GM21529 (cell line): ENCODE results near the gene APOH.
"Not testable (repeated sequence)": the region's sequence is repeated elsewhere in the genome, so short reads cannot be mapped to it uniquely, and the experiment has no call there.

ENCODE experiments used
- ATAC-seq: cut with Tn5 transposase; IDR thresholded peaks from one replicate; pipeline ENCODE4 v1.9.1; 2021; ENCODE audit not compliant: unreplicated experiment

The APOH gene, protein sequence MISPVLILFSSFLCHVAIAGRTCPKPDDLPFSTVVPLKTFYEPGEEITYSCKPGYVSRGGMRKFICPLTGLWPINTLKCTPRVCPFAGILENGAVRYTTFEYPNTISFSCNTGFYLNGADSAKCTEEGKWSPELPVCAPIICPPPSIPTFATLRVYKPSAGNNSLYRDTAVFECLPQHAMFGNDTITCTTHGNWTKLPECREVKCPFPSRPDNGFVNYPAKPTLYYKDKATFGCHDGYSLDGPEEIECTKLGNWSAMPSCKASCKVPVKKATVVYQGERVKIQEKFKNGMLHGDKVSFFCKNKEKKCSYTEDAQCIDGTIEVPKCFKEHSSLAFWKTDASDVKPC

DNA sequence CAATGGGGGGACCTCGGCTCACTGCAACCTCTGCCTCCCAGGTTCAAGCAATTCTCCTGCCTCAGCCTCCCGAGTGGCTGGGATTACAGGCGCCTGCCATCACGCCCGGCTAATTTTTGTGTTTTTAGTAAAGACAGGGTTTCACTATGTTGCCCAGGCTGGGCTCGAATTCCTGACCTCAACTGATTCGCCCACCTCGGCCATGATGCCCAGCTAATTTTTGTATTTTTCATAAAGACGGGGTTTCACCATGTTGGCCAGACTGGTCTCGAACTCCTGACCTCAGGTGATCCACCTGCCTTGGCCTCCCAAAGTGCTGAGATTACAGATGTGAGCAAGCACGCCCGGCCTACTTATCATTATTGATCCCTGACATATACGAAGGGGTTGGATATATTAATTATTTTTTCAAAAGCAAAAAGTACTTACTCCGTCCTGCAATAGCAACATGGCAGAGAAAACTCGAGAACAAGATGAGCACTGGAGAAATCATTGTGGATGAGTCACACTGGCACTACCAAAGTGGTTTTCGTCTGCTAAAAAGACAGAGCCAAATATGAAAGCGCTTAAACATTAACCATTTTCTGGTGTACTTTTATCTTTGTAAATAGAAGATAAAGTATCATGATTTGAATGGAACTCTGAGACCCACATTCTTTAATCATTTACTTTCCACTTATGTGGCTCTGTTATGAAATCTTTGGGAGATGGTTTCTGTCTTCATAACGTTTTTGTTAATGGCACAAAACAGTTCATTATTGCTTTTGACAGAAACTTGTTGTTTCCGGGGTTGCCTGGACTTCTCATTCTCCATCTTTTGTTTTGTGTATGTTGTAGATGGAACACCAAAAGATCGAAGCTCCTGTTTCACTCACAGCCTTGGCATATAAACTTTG lies at the start of gene APOH:
Gene APOH (minus strand): TSS at position 529 of the 896 bp plus-strand sequence. CDS start 36 bp downstream, at position 493.
- ATAC-seq: no peak

DNA sequence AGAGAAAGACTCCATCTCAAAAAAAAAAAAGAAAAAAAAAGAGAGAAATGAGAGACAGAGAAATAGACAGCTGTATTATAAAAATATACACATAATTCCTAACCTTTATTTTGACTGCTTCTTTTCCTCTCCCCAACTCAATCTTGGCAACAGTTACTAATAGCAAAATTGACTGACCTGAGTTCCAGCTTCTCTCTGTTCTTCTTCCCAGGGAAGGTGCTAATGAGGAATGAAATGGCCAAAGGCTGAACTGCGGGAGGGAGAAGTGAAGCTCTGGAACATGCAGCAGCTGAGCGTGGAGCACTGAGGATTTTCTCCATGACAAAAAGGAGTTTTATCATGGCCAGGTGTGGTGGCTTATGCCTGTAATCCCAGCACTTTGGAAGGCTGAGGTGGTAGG lies 48.0 kb upstream of the APOH start:
- ATAC-seq: no peak

DNA sequence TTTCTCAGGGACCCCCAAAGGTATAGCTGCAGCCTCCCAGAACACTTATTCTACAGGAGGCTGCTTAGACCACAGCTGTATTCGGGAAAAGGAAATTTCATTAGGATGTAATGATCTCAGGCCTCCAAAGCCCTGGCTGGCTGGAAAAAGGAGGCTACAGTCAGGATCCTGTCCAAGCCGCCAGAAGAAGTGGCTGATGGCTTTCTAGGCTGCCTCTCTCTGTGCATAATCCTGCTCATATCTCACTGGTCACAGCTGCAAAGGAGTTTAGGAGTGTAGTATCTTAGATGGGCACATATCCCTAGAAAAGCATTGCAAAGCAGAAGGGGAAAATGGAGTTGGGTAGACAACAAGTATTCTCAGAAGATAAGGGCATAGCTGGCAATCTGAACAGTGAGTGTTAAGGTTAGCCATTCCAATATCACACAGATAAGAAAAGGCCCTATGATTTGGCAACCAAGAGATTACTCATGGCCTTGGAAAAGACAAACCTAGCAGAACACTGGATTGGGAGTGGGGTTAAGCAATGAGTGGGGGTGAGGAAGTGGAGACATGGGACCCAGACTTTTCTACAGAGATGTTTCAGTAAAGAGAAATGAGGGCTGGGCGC lies 47.2 kb upstream of the APOH start:
- ATAC-seq: no peak

DNA sequence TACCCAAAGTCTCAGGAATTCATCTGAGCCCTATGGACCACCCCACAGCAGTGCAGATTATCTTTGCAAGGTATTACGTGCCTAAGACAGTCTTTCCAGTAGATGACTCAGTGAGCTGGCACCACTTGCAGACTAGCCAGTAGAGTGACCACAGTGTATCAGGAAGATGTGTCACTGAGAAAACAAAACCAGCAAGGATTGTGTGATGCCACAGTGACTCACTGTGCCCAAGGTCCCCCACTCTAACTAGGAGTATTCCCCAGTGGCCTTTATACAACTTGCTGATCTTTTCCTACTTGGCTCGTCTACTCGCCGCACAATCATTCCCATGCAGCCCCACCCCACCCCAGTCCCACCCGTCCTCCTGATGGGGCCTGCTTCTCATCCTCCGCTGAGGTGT lies 46.4 kb upstream of the APOH start:
- ATAC-seq: no peak

DNA sequence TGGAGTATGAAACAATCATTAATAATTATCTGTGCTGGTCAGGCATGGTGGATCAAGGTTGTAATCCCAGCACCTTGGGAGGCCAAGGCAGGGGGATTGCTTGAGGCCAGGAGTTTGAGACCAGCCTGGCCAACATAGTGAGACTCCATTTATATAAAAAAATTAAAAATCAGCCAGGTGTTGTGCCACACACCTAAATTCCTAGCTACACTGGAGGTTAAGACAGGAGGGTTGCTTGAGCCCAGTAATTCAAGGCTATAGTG lies 44.3 kb upstream of the APOH start:
- ATAC-seq: no peak

DNA sequence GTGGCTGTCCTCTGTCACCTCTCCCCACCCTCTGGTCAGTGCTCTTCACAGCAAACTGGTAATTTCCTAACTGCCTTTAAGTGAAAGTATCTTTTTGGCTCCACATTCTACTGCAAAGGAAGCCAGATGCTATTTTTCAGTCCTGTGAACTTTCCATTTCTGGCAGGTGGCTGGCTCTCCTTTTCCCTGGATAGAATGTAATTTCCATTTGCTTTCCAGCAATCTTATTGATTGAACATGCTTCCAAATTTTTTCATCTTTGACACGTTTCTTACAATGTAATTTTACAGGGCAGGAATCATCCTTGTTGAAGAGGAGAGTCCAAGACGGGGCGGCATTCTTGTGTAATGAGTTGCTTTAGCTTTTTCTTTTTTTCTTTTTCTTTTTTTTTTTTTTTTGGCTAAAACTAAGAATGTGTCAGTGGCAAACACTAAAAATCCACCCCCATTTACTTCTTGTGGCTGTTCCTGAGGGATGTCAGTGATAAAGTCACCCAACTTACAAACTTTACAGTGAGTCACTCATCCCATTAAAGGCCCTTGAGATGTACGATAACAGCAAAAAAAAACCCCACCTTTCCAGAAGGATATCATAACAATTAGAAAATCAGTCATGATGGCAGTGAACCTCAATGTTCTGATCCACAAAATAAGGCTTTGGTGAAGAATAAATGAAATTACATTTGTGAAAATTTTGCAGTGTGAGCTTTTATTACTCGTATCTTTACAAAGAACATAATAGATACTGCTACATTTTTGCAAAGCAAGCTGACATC lies 43.8 kb upstream of the APOH start:
- no peak for ATAC-seq

DNA sequence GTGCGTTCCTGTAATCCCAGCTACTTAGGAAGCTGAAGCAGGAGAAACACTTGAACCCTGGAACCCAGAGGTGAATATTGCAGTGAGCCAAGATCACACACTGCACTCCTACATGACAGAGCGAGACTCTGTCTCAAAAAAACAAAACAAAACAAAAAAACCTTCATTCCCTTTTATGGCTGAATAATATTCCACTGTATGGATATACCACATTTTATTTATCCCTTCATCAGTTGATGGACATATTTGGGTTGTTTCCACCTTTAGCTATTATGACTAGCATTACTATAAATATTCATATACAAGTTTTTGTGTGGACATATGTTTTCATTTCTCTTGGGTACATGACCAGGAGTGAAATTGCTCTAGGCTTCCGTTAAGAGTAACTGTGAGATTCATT lies 42.3 kb upstream of the APOH start:
- ATAC-seq: no peak

DNA sequence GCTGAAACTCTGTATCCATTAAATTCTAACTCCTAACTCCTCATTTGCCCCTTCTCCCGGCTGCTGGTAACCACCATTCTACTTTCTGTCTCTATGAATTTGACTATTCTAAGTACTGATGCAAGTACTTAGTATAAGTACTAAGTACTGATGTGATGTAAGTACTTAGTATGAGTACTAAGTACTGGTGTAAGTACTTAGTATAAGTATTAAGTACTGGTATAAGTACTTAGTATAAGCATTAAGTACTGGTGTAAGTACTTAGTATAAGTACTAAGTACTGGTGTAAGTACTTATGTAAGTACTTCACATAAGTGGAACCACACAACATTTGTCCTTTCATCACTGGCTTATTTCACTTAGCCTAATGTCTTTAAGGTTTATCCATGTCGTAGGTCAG lies 40.9 kb upstream of the APOH start:
- ATAC-seq: no peak

DNA sequence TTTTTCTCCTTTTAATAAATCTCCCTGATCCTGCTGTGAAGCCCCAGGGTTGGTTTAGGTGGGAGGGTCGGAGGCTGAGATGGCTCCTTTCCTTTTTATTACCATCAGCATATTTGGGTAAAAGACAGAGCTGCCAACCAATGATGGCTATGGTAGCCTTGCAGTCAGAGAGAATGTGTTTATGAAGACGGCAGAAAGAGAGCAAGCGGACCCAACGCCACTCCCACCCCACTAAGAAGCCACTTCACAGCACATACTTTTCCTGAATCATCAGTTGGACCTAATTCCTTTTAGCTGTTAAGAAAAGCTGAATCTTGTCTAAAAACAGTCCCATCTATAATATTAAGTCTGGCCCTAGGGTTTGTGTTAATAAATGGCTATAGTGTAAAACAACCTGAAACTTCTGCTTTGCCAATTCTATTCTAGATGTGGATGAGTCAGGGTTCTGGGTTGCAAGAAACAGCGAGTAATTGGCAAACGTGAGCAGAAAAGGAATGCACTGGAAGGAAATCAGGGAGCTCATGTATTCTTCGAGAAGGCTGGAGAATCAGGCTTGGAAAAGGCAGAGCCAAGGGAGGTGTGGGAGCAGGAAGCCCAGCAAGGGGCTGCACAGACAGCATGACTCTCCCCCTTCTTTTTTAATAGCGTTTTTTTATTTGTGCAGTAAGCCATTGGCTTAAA lies 39.2 kb upstream of the APOH start:
- no peak for ATAC-seq

DNA sequence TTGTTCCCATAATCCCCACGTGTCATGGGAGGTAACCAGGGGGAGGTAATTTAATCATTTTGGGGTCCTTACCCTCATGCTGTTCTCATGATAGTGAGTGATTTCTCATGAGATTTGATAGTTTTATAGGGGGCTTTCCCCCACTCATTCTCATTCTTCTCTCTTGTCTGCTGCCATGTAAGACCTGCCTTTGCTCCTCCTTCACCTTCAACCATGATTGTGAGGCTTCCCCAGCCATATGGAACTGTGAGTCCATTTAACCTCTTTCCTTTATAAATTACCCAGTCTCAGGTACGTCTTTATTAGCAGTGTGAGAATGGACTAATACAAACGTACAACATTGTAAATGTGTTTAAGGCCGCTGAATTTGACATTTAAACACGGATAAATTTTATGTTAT lies 35.5 kb upstream of the APOH start:
- no peak for ATAC-seq

DNA sequence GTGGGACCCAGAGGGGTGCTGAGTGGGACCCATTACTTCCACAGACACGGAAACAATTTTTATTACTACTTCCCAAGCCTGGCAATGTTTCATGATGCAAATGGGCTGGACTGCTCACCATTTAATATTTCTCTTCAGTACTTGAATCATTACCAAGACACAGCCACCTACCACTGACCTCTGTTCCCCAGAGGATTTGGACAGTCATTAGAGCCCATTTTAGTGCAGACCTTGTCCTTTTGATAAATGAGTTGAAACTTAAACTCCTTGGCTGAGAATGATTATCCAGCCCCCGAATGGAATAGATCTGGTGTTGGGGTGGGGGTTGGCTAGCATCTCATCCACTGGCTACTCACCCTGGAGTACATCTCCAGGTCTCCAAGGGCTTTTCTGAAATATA lies 33.6 kb upstream of the APOH start:
- no peak for ATAC-seq

DNA sequence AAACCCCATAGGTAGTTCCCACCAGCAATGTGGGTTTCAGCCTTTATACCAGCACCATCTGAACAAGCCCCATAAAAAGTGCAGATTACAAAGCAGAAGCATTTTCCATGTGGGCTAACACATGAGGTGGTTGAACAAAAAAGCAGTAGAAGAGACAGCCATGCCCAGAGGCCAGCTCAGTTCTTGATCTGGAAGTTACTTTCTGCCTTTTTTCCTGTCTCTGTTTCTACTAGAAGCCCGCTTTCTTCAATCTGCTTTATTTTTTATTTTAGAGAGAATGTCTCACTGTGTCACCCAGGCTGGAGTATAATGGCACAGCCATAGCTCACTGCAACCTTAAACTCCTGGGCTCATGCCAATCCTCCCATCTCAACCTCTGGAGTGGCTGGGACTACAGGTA lies 31.5 kb upstream of the APOH start:
- ATAC-seq: no peak

DNA sequence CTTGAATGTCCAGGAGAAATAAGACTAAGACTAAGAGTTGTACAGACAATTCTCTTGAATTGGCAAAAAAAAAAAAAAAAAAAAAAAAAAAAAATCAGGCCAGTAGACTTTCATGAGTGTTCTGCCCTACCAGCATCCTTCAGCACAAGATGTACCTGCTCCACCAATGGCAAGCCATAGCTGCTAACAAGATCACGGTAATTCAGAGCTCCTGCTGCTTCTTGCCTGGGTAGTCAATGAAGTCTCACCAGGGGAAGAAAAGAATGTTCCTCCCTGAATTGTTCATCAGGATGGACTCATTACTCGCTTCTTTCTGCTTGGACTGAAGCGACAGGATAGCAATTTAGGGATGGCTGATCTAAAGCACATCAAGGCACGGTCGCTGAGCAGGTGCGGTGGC lies 31.1 kb upstream of the APOH start:
- ATAC-seq: no peak

DNA sequence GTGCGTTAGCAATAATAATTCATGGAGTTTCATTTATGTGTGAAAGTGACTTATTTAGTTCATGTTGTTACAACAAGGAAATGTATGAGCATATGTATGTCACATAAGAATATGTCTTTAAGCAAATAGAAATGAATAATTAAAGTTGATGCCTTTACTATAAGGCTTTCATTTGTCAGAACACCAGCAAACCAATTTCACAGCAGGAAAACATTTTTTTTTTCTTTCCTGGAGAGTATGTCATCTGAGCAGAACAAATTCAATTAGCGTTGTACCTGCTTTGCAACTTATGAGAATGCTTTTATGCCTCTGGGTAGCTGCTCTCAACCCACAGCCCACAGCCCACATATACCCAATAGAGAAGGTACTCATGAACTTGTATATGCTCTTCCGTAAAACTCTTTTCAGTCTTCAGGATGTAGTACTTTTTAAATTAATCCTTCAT lies 26.3 kb upstream of the APOH start:
- ATAC-seq: no peak

DNA sequence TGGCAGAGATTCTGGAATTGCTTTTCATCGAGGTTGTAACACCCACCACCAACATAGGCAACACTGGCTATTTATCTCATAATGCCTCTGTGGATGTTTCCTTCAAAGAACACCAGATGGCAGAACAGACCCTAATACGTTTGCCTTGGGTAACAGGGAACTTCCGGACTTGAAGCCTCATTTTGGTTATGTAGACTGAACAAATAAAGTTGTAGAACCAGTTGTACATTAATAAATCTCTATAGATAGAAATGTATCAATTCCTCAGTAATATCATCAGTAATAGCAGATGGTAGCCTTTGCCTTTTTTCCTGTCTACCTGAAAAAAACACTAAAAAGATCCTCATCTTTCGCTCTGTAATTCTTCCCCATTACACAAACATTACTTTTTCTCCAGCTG lies 25.9 kb upstream of the APOH start:
- no peak for ATAC-seq

DNA sequence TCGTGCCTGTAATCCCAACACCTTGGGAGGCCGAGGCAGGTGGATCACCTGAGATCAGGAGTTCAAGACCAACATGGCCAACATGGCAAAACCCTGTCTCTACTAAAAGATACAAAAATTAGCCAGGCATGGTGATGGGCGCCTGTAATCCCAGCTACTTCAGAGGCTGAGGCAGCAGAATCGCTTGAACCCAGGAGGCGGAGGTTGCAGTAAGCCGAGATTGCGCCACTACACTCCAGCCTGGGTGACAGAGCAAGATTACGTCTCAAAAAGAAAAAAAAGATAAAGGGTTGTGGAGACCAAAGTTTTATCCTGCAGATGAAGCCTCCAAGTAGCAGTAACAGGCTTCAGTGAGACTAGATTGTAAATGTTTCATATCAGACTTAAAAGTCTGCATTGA lies 24.2 kb upstream of the APOH start:
- not testable (repeated sequence) for ATAC-seq

DNA sequence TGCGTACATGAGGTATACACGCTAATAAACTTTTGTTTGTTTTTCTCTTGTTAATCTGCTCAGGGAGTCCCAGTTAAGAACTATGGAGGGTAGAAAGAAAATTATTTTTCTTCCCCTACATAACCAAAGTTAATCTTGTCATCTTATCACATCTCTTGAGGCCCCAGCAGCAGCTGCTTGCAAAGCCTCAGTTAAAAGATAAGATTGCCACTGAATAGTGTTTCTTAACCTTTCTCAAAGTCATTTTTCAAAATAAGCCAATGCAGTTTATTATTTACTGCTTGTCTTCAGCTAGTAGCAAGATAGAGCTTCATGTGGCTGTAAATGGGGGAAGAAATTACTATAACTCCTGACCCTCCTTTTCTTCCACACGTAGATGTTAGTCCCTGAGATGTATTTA lies 21.5 kb upstream of the APOH start:
- ATAC-seq: no peak

DNA sequence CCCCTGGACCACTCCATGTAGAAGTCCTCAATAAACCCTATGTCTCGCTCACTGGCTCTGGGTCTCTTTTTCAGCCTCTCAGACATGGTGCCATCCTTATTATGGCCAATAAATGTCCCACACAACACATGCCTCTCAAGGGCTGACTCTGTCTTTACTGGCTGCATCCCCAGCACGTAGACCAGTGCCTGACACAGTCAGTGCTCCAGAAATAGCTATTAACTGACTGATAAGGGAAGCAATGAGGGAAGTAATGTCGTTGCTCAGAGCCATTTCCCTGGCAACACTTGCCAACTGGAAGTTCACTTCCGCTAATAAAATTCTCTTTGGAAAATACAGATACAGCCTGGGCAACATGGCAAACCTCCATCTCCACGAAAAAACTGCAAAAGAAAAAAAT lies 19.1 kb upstream of the APOH start:
- no peak for ATAC-seq

DNA sequence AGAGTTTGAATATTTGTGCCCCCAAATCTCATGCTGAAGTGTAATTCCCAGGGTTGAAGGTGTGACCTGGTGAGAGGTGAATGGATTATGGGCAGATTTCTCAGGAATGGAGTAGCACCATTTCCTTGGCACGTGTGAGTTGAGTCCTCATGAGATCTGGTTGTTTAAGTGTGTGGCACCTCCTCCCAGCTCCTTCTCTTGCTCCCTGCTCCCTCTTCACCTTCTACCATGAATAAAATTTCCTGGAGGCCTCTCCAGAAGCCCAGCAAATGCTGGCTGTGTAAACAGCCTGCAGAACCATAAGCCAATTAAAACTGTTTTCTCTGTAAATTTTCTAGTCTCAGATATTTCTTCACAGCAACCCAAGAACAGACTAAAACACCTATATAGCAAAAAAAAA lies 12.6 kb upstream of the APOH start:
- no peak for ATAC-seq

DNA sequence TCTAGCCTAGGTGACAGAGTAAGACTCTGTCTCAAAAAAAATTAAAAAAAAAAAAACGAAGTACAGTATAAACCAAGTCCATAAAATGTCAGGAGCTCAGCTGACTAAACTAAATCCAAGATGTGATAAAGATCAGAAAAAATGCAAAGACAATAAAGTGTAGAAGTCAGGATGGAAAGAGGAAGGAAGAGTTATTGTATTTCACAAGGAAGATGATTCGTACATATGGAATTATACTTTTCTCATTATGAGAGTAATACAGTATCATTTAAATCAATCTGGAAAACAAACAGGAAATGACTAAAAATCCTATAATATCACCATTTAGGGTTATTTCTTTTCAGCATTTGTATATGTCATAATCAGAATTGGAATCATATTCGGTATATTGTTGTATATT lies 11.4 kb upstream of the APOH start:
- no peak for ATAC-seq

DNA sequence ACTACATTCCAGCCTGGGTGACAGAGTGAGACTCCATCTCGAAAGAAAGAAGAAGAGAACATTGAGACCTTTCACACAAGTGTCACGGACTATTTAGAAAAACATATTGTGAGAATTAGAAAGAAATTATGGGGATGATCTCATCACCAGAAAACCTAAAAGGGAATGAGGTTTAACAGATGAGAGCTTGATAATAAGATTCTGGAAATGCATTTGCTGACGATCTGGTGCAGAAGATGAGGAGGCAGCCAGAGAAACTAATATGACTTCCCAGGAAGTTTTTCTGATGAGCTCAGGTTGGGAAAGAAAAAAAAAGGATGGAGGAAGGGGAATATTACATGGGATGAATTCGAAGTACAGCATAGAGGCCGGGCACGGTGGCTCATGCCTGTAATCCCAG lies 10.8 kb upstream of the APOH start:
- no peak for ATAC-seq
